Endothelial cell (in vitro differentiated cells): ENCODE results near the gene TCF7. TPM values are rescaled to one million over a fixed set of nuclear protein-coding genes. Genes with fewer than 3 reads are reported as not detected.

Experiments
- DNase-seq: peaks from one replicate; pipeline ENCODE4 v3.0.0; 2021; ENCODE audit warnings: low spot score
- H3K27ac Mint-ChIP-seq: one replicate; pipeline ENCODE4 v1.8.0; 2021; ENCODE audit warnings: mixed read lengths, inconsistent platforms; ENCODE audit not compliant: unreplicated experiment
- H3K27me3 Mint-ChIP-seq: one replicate; pipeline ENCODE4 v1.8.0; 2021; ENCODE audit warnings: mild to moderate bottlenecking, moderate library complexity, mixed read lengths, inconsistent platforms; ENCODE audit not compliant: unreplicated experiment
- H3K36me3 Mint-ChIP-seq: one replicate; pipeline ENCODE4 v1.8.0; 2021; ENCODE audit warnings: mild to moderate bottlenecking, low read depth, mixed read lengths, inconsistent platforms; ENCODE audit not compliant: unreplicated experiment
- H3K4me1 Mint-ChIP-seq: one replicate; pipeline ENCODE4 v1.8.0; 2021; ENCODE audit warnings: mild to moderate bottlenecking, mixed read lengths, inconsistent platforms; ENCODE audit not compliant: unreplicated experiment
- H3K4me3 Mint-ChIP-seq: one replicate; pipeline ENCODE4 v1.8.0; 2021; ENCODE audit warnings: mild to moderate bottlenecking, mixed read lengths, inconsistent platforms; ENCODE audit not compliant: unreplicated experiment
- H3K9me3 Mint-ChIP-seq: one replicate; pipeline ENCODE4 v1.8.0; 2021; ENCODE audit warnings: mixed read lengths, inconsistent platforms; ENCODE audit not compliant: unreplicated experiment
- total RNA-seq: library from RNA; stranded (reverse); fragmentation: NEBNext Ultra II Directional; extraction: Animal tissue kit (Norgen Biotek cat#: 25700); gene quantifications from one replicate; pipeline ENCODE4 v1.2.1, GENCODE V29; 2021; ENCODE audit not compliant: unreplicated experiment
- TF ChIP-seq, protein P1 (sequence below): fragments of 200-600 bp; sonication (generic); IDR thresholded peaks from one replicate; pipeline ENCODE4 v1.5.0; 2021; ENCODE audit warnings: antibody characterized with exemption; ENCODE audit not compliant: unreplicated experiment

The TCF7 gene
- total RNA-seq, 1 donor from 2014 or later, result 9.5 TPM

DNA sequence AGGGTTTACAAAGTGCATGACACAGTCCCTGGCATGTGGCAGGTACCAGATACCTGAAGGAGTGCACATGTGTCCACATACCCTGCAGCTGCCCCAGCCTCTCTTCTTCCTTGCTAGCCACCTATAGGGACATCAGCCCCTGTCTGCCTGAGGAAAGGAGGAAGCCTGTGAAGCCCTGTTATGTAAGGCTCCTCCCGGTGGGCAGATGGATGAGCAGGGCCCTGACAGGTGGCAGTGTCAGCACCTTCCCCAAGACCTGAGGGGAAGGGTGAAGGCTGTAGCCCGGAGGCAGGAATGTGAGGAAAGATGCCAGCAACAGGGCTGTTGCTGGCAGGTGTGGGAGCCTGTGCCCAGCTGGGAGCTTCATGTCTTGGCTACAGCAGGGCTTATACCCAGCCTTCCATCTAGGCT lies 21.7 kb downstream of the TCF7 start:
- Mint-ChIP-seq H3K27me3 (peaks cover 8% of the 10 kb centered on the region), H3K4me1 (peaks cover 56% of the 10 kb centered on the region), H3K36me3 (peaks cover 17% of the 10 kb centered on the region), H3K9me3 (no peaks in the 10 kb centered on the region), H3K4me3 (no peak overlapping the region), H3K27ac (no peak overlapping the region)
- TF ChIP-seq, protein P1, sequence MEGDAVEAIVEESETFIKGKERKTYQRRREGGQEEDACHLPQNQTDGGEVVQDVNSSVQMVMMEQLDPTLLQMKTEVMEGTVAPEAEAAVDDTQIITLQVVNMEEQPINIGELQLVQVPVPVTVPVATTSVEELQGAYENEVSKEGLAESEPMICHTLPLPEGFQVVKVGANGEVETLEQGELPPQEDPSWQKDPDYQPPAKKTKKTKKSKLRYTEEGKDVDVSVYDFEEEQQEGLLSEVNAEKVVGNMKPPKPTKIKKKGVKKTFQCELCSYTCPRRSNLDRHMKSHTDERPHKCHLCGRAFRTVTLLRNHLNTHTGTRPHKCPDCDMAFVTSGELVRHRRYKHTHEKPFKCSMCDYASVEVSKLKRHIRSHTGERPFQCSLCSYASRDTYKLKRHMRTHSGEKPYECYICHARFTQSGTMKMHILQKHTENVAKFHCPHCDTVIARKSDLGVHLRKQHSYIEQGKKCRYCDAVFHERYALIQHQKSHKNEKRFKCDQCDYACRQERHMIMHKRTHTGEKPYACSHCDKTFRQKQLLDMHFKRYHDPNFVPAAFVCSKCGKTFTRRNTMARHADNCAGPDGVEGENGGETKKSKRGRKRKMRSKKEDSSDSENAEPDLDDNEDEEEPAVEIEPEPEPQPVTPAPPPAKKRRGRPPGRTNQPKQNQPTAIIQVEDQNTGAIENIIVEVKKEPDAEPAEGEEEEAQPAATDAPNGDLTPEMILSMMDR, result no peak
- no peak for DNase-seq

DNA sequence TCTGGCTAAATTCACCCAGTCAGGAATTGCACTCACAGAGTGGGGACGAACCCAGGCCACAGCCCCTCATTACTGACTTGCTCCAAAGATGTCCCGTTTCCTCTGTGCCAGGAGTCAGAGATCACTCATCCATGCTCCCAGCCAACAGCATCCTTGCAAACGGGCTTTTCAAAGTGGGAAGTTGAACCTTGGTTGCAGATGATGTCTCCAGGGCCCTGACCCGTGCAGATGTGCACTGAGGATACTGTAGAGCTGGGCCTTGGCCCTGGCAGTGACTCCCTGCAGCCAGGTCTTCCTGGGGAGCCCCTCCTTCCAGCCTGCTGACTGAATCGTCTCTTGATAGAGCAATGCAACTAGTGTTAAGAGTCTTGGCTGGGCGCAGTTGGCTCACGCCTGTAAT lies 22.3 kb downstream of the TCF7 start:
- Mint-ChIP-seq H3K27me3 (peaks cover 10% of the 10 kb centered on the region), H3K4me1 (peaks cover 62% of the 10 kb centered on the region), H3K36me3 (peaks cover 17% of the 10 kb centered on the region), H3K4me3 (no peak overlapping the region), H3K9me3 (no peaks in the 10 kb centered on the region), H3K27ac (peak overlapping the region; percentile 57)
- TF ChIP-seq, protein P1, result no peak
- DNase-seq, result no peak

DNA sequence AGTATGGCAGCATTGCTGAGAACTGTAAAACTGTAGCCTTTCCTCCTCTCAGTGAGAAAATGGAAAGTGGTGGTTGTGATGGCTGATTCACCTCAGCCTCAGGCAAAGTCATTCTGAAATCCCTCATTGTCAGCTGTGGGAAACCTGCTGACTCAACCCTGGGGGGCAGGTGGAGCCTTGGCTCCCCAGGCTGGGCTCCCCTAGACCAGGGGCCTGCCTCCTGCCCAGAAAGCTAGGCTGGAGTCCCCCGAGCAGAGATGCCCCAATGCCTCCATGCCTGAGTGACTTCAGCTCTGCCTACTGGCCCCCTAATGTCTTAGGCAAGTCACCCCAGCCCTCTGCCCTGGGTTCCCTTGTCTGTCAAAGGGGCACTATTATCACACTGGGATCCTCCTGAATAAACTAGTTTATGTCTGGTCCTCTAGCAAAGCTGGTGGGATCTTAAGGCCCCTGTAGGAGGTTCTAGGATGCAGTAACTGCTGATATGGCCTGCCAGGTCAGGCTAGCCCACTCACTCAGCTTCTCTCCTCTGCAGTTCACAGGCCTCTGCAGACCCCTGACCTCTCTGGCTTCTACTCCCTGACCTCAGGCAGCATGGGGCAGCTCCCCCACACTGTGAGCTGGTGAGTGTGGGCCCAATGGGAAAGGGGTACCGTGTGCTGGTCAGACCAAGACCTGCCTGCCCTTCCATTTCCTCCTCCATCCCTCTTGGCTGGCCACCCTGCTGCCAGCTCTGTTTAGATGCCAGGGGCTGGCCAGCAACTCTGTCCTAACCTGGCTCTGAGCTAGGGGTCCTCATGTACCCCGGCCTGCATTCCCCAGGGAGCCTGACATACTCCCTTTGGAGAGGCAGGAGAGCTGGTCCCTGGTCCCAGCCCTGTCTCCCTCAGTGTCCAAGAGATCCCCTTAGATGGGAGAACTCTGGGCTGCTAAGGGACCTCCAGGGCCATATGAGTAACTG lies 24.2 kb downstream of the TCF7 start:
- peaks cover 19% of the 10 kb centered on the region for H3K36me3 Mint-ChIP-seq
- H3K27ac Mint-ChIP-seq, result no peak overlapping the region
- no peak for DNase-seq
- H3K9me3 Mint-ChIP-seq, result no peaks in the 10 kb centered on the region
- H3K4me1 Mint-ChIP-seq, result peaks cover 53% of the 10 kb centered on the region
- no peak overlapping the region for H3K4me3 Mint-ChIP-seq
- H3K27me3 Mint-ChIP-seq, result peaks cover 12% of the 10 kb centered on the region
- TF ChIP-seq, protein P1, result no peak

DNA sequence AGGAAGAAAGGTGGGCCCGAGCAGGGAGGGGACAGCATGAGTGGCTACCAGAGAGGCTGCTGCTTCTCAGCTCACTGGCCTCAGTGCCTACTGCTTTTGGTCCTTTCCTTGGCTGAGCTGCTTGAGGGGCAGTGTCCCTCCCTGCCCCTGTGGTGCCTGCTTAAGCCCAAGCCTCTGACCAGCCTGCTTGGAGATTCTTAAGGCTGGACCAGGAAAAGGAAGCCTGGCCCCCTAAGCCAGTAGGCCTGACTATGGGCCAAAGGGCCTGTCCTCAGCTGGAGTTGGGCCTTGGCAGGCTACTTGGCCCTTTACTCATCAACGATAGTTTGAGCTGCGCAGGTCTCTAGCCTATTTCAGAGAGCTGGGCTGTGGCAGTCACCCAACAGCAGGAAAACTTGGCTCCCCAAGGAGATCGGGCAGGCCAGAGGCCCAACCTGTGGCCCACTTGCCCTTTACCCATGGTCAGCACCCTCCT lies 24.9 kb downstream of the TCF7 start:
- H3K27ac Mint-ChIP-seq, result no peak overlapping the region
- H3K4me1 Mint-ChIP-seq, result peaks cover 53% of the 10 kb centered on the region

More for the DNA sequence above, 24.9 kb downstream of the TCF7 start:
- peaks cover 12% of the 10 kb centered on the region for H3K27me3 Mint-ChIP-seq
- DNase-seq, result no peak
- no peak overlapping the region for H3K4me3 Mint-ChIP-seq
- H3K36me3 Mint-ChIP-seq, result peaks cover 19% of the 10 kb centered on the region
- TF ChIP-seq, protein P1, result no peak
- H3K9me3 Mint-ChIP-seq, result no peaks in the 10 kb centered on the region
